ENCODE measurements around the gene TCAP.

- TF ChIP-seq CTCF (IDR thresholded peaks at IDR 0.05) (no peak), POLR2A (IDR thresholded peaks at IDR 0.05) (no peak), POLR2AphosphoS5 (IDR thresholded peaks at IDR 0.05) (no peak)
Observed at GRCh38 chr17:39714234-39714633, 49.1 kb downstream of the TCAP start.
